Brain microvascular endothelial cell (primary cell): Measurements from ENCODE around the gene KIAA0232.
A peak's percentile ranks its signal among the peaks of the same experiment; 100 is the strongest.

Experiments
- DNase-seq: peaks from one replicate; pipeline ENCODE4 v3.0.0-alpha.2; 2020
- H3K27ac ChIP-seq: fragments of 250-450 bp; sonication (Bioruptor Pico); 2 replicates; pipeline ENCODE4 v1.5.1; 2020; ENCODE audit warnings: mild to moderate bottlenecking, moderate library complexity
- H3K27me3 ChIP-seq: fragments of 250-450 bp; sonication (Bioruptor Pico); replicated peaks from 2 replicates; pipeline ENCODE4 v1.5.1; 2020; ENCODE audit warnings: mild to moderate bottlenecking
- H3K36me3 ChIP-seq: fragments of 250-450 bp; sonication (Bioruptor Pico); replicated peaks from 2 replicates; pipeline ENCODE4 v1.5.1; 2020; ENCODE audit warnings: mild to moderate bottlenecking
- H3K4me3 ChIP-seq: 2 replicates; pipeline ENCODE4 v1.5.1; 2011; ENCODE audit warnings: low read depth, mild to moderate bottlenecking, control low read depth, low read length, moderate library complexity
- CTCF ChIP-seq: IDR thresholded peaks from 2 replicates; pipeline ENCODE4 v1.5.1; 2011; ENCODE audit warnings: low read depth, mild to moderate bottlenecking, moderate library complexity, low read length, control low read depth, inconsistent platforms; ENCODE audit errors: missing control alignments
- in situ Hi-C: cut with HindIII; loops from 2 replicates; pipeline ENCODE4 v1.10.0; 2017; ENCODE audit warnings: low sequenced_read_pairs, low pct_ligation_motif_present

The KIAA0232 gene

GRCh38 chr4:6859543-6859942 lies 77.0 kb downstream of the KIAA0232 start:
- H3K27ac ChIP-seq: no peak overlapping the region
- H3K36me3 ChIP-seq: peaks cover 25% of the 10 kb centered on the region
- in situ Hi-C loops: loop anchor here (25.0 kb wide), 1 partner anchor 122 kb away; no protein-coding TSS in a partner anchor
- TF ChIP-seq CTCF: no peak
- no peak overlapping the region for H3K4me3 ChIP-seq
- H3K27me3 ChIP-seq: no peaks in the 10 kb centered on the region
- no peak for DNase-seq

GRCh38 chr4:6868386-6868785 lies 85.9 kb downstream of the KIAA0232 start:
- TF ChIP-seq CTCF: no peak
- Histone ChIP-seq H3K27me3 (no peaks in the 10 kb centered on the region), H3K36me3 (peaks cover 14% of the 10 kb centered on the region), H3K27ac (no peak overlapping the region), H3K4me3 (no peak overlapping the region)
- in situ Hi-C loops: loop anchor here (25.0 kb wide), 1 partner anchor 131 kb away; no protein-coding TSS in a partner anchor
- no peak for DNase-seq

- in situ Hi-C loops: loop anchor here (25.0 kb wide), 1 partner anchor 133 kb away; no protein-coding TSS in a partner anchor
- TF ChIP-seq CTCF: no peak
- no peak overlapping the region for H3K4me3 ChIP-seq
Measured at GRCh38 chr4:6869944-6870343, 87.4 kb downstream of the KIAA0232 start.

GRCh38 chr4:6873291-6873690 lies 90.8 kb downstream of the KIAA0232 start:
- H3K27ac ChIP-seq: no peak overlapping the region
- DNase-seq: no peak
- no peak overlapping the region for H3K4me3 ChIP-seq
- TF ChIP-seq CTCF: peak; percentile 44
- H3K27me3 ChIP-seq: no peaks in the 10 kb centered on the region
- in situ Hi-C loops: loop anchor here (25.0 kb wide), 1 partner anchor 136 kb away; no protein-coding TSS in a partner anchor
- peaks cover 31% of the 10 kb centered on the region for H3K36me3 ChIP-seq

More at GRCh38 chr4:6869944-6870343, 87.4 kb downstream of the KIAA0232 start:
- no peaks in the 10 kb centered on the region for H3K27me3 ChIP-seq
- H3K27ac ChIP-seq: no peak overlapping the region
- DNase-seq: no peak
- H3K36me3 ChIP-seq: peaks cover 19% of the 10 kb centered on the region

GRCh38 chr4:6873792-6874461 lies 91.4 kb downstream of the KIAA0232 start:
- in situ Hi-C loops: loop anchor here (25.0 kb wide), 1 partner anchor 137 kb away; no protein-coding TSS in a partner anchor
- DNase-seq: peak; percentile 64
- Histone ChIP-seq H3K36me3 (peaks cover 37% of the 10 kb centered on the region), H3K27ac (no peak overlapping the region), H3K27me3 (no peaks in the 10 kb centered on the region), H3K4me3 (no peak overlapping the region)
- peak; percentile 92 for TF ChIP-seq CTCF
